PFSK-1 (cell line): Measurements from ENCODE around the gene SND1.

ENCODE experiments used
- FOXP2 ChIP-seq: optimal IDR thresholded peaks from 2 replicates; pipeline ENCODE3; 2011; ENCODE audit warnings: borderline replicate concordance, control low read depth, inconsistent platforms; ENCODE audit not compliant: insufficient read depth; ENCODE audit errors: extremely low read length, extremely low read depth
- POLR2AphosphoS5 ChIP-seq: IDR thresholded peaks from 2 replicates; pipeline ENCODE4 v1.6.1; 2012; ENCODE audit warnings: low read depth, mild to moderate bottlenecking, control low read depth, low read length, moderate library complexity
- SIN3A ChIP-seq: IDR thresholded peaks from 2 replicates; pipeline ENCODE4 v1.6.1; 2012; ENCODE audit warnings: mild to moderate bottlenecking, low read length, moderate library complexity, borderline replicate concordance; ENCODE audit not compliant: insufficient read depth
- TAF1 ChIP-seq: IDR thresholded peaks from 2 replicates; pipeline ENCODE4 v1.6.1; 2012; ENCODE audit warnings: low read length, control low read depth, borderline replicate concordance; ENCODE audit not compliant: insufficient read depth
- TF ChIP-seq, protein P1 (sequence below), 2 experiments: IDR thresholded peaks; 2 replicates each; pipeline versions ENCODE4 v1.6.1 to v1.8.0; 2011 to 2012; ENCODE audit warnings: low read depth in 2 of 2, low read length in 2 of 2, control low read depth in 1 of 2, inconsistent platforms in 1 of 2, mild to moderate bottlenecking in 1 of 2, moderate library complexity in 1 of 2; ENCODE audit not compliant: insufficient read depth in 1 of 2

SND1 gene

GRCh38 chr7:127781081-127781480 lies 129.1 kb downstream of the SND1 start:
- TF ChIP-seq, protein P1, sequence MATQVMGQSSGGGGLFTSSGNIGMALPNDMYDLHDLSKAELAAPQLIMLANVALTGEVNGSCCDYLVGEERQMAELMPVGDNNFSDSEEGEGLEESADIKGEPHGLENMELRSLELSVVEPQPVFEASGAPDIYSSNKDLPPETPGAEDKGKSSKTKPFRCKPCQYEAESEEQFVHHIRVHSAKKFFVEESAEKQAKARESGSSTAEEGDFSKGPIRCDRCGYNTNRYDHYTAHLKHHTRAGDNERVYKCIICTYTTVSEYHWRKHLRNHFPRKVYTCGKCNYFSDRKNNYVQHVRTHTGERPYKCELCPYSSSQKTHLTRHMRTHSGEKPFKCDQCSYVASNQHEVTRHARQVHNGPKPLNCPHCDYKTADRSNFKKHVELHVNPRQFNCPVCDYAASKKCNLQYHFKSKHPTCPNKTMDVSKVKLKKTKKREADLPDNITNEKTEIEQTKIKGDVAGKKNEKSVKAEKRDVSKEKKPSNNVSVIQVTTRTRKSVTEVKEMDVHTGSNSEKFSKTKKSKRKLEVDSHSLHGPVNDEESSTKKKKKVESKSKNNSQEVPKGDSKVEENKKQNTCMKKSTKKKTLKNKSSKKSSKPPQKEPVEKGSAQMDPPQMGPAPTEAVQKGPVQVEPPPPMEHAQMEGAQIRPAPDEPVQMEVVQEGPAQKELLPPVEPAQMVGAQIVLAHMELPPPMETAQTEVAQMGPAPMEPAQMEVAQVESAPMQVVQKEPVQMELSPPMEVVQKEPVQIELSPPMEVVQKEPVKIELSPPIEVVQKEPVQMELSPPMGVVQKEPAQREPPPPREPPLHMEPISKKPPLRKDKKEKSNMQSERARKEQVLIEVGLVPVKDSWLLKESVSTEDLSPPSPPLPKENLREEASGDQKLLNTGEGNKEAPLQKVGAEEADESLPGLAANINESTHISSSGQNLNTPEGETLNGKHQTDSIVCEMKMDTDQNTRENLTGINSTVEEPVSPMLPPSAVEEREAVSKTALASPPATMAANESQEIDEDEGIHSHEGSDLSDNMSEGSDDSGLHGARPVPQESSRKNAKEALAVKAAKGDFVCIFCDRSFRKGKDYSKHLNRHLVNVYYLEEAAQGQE (IDR thresholded peaks at IDR 0.05; ENCODE audit: insufficient read depth in 1 of 2, low read depth in 2 of 2, low read length in 2 of 2) = no peak
- TF ChIP-seq POLR2AphosphoS5 = no peak
- TF ChIP-seq FOXP2 = no peak
- no peak for TF ChIP-seq TAF1
- no peak for TF ChIP-seq SIN3A

GRCh38 chr7:127782075-127782474 lies 130.1 kb downstream of the SND1 start:
- TF ChIP-seq SIN3A = no peak

- no peak for TF ChIP-seq SIN3A
- TF ChIP-seq FOXP2 = no peak
- TF ChIP-seq TAF1 = no peak
- no peak for TF ChIP-seq POLR2AphosphoS5
- TF ChIP-seq, protein P1 (IDR thresholded peaks at IDR 0.05; ENCODE audit: insufficient read depth in 1 of 2, low read depth in 2 of 2, low read length in 2 of 2) = no peak
Measured at GRCh38 chr7:127782654-127783559, 130.9 kb downstream of the SND1 start.

GRCh38 chr7:127786184-127786583 lies 134.2 kb downstream of the SND1 start:
- TF ChIP-seq SIN3A = no peak
- no peak for TF ChIP-seq TAF1
- TF ChIP-seq FOXP2 = no peak
- TF ChIP-seq, protein P1 (IDR thresholded peaks at IDR 0.05; ENCODE audit: insufficient read depth in 1 of 2, low read depth in 2 of 2, low read length in 2 of 2) = no peak
- no peak for TF ChIP-seq POLR2AphosphoS5

- TF ChIP-seq, protein P1 (IDR thresholded peaks at IDR 0.05; ENCODE audit: insufficient read depth in 1 of 2, low read depth in 2 of 2, low read length in 2 of 2) = no peak
- no peak for TF ChIP-seq POLR2AphosphoS5
- no peak for TF ChIP-seq FOXP2
- no peak for TF ChIP-seq TAF1
- no peak for TF ChIP-seq SIN3A
Measured at GRCh38 chr7:127789031-127789430, 137.0 kb downstream of the SND1 start.
